Upper lobe of left lung (tissue), 4 donors: ENCODE data around the gene RMND1.

Source experiments
- POLR2A ChIP-seq, 4 donors: fragments of 450-650 bp; IDR thresholded peaks; one replicate each; pipeline ENCODE4 v1.5.1; 2016 to 2017; ENCODE audit warnings: antibody characterized with exemption in 4 of 4, mild to moderate bottlenecking in 2 of 4
- POLR2AphosphoS5 ChIP-seq, 2 donors: sonication (generic); formaldehyde crosslinking; IDR thresholded peaks; one replicate each; pipeline ENCODE4 v1.5.1; 2017; ENCODE audit warnings: antibody characterized with exemption in 2 of 2

GRCh38 chr6:151475653-151476523 lies 24.0 kb upstream of the RMND1 start:
- TF ChIP-seq POLR2AphosphoS5 (IDR thresholded peaks at IDR 0.05) (no peak), POLR2A (IDR thresholded peaks at IDR 0.05) (no peak)
